Psoas muscle (tissue), 8 donors: ENCODE results near the gene AXDND1. TPM values are rescaled to one million over a fixed set of nuclear protein-coding genes. Genes with fewer than 3 reads are reported as not detected.
"Not testable (repeated sequence)": the region's sequence is repeated elsewhere in the genome, so short reads cannot be mapped to it uniquely, and the experiment has no call there.

Experiments
- ATAC-seq, 4 donors: fragments of 200-7000 bp; cut with Tn5 transposase; one replicate each; pipeline ENCODE4 v1.9.1; 2020; ENCODE audit warnings: moderate library complexity in 3 of 4, mild to moderate bottlenecking in 2 of 4
- DNase-seq, 2 donors: peaks; one replicate each; pipeline ENCODE4 v3.0.0-alpha.2; 2020
- H3K27ac ChIP-seq: fragments of 200-600 bp; one replicate; pipeline ENCODE4 v1.8.0; 2022
- H3K27me3 ChIP-seq, 3 donors: fragments of 200-600 bp in 1 of 3; one replicate each; pipeline versions ENCODE4 v1.6.1 to v1.8.0; 2013 to 2022; ENCODE audit warnings: low read length in 2 of 3, mild to moderate bottlenecking in 2 of 3, moderate library complexity in 1 of 3; ENCODE audit not compliant: insufficient read depth in 3 of 3
- H3K36me3 ChIP-seq, 2 donors: fragments of 200-600 bp in 1 of 2; one replicate each; pipeline versions ENCODE4 v1.6.1 to v1.8.0; 2013 to 2022; ENCODE audit warnings: low read depth in 1 of 2, mild to moderate bottlenecking in 1 of 2, moderate library complexity in 1 of 2; ENCODE audit not compliant: insufficient read depth in 1 of 2
- H3K4me1 ChIP-seq: fragments of 200-600 bp; one replicate; pipeline ENCODE4 v1.8.0; 2022
- H3K4me3 ChIP-seq: fragments of 200-600 bp; one replicate; pipeline ENCODE4 v1.8.0; 2022; ENCODE audit warnings: mild to moderate bottlenecking
- H3K9me3 ChIP-seq: fragments of 200-600 bp; one replicate; pipeline ENCODE4 v1.8.0; 2022
- WGBS, 3 donors: extraction: QIAGEN DNeasy Blood & Tissue Kit; methylation state at CpG; one replicate each; pipeline versions ENCODE4 v1.1.6 to v1.1.7; 2013; 5-methylcytosine and 5-hydroxymethylcytosine counted together
- intact Hi-C, 2 donors: fragments of 100-400 bp; cut with DNase I; formaldehyde crosslinking; loops; one replicate each; pipeline versions ENCODE4 v1.11.0 to v1.14.2; 2022
- polyA plus RNA-seq, 3 donors: library from polyadenylated mRNA; stranded (reverse); fragments of 200-250 nt; gene quantifications; one replicate each; pipeline ENCODE4 v1.2.3, GENCODE V29; 2013
- total RNA-seq, 4 donors: library from RNA; stranded (reverse); fragmentation: NEBNext Ultra II Directional in 2 of 4; extraction: Animal tissue kit (Norgen Biotek cat#: 25700) in 2 of 4; gene quantifications; one replicate each; pipeline versions ENCODE4 v1.2.1 to v1.2.4, GENCODE V29; 2021 to 2023
- TF ChIP-seq, protein P1 (sequence below): fragments of 200-600 bp; IDR thresholded peaks from one replicate; pipeline ENCODE4 v1.8.0; 2022; ENCODE audit warnings: antibody characterized with exemption
- donor health status: healthy with polysubstance abuse.
- donor health status: DM: no; HTN: no; CAD: no; lungs with moderate emphysema.
- donor health status: Bipolar disorder and iron deficiency.
- donor health status: healthy.
- donor health status: DM: yes; HTN: yes; CAD: no.
- donor health status: DM: no; HTN: no; CAD: no.
- donor health status: DM: no; HTN: no; CAD: no.
- donor health status: DM: yes; HTN: yes; CAD: no.

The AXDND1 gene
- total and polyA plus RNA-seq, 7 donors: 0.09 to 0.18 TPM; not detected in 5

GRCh38 chr1:179441501-179441900 is 75.7 kb downstream of the AXDND1 start:
- Histone ChIP-seq H3K27me3 (no peaks in the 10 kb centered on the region), H3K36me3 (no peaks in the 10 kb centered on the region), H3K9me3 (no peaks in the 10 kb centered on the region), H3K4me1 (no peaks in the 10 kb centered on the region), H3K27ac (no peak overlapping the region), H3K4me3 (no peak overlapping the region)
- DNase-seq (no peak), ATAC-seq (no peak)
- TF ChIP-seq, protein P1, sequence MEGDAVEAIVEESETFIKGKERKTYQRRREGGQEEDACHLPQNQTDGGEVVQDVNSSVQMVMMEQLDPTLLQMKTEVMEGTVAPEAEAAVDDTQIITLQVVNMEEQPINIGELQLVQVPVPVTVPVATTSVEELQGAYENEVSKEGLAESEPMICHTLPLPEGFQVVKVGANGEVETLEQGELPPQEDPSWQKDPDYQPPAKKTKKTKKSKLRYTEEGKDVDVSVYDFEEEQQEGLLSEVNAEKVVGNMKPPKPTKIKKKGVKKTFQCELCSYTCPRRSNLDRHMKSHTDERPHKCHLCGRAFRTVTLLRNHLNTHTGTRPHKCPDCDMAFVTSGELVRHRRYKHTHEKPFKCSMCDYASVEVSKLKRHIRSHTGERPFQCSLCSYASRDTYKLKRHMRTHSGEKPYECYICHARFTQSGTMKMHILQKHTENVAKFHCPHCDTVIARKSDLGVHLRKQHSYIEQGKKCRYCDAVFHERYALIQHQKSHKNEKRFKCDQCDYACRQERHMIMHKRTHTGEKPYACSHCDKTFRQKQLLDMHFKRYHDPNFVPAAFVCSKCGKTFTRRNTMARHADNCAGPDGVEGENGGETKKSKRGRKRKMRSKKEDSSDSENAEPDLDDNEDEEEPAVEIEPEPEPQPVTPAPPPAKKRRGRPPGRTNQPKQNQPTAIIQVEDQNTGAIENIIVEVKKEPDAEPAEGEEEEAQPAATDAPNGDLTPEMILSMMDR: no peak
- intact Hi-C loops: no loop called here
- 82 to 90% (median 85%) methylated on average over 6 of the region's 6 CpGs for WGBS, 3 donors

DNA sequence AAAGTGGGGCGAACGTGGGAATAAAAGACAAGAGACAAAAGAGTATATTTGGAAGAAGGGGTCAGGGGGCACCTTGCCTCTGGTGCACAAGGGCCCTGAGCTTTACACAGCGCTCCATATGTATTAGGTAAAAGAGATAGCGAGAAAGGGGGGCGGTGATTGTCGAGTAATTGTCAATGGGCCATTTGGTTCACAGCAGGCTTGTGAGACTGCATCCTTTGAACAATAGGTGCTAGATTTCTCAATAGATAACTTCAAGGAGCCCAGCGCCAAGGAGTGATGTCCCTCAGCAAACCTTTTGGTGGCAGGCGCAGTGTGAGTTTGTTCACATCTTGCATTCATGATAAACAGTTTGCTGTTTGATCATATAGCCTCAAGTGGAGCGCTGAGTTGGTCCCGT is 77.1 kb downstream of the AXDND1 start:
- H3K27me3 ChIP-seq, DNase-seq, intact Hi-C loops, H3K4me1 ChIP-seq, H3K36me3 ChIP-seq, H3K27ac ChIP-seq, H3K9me3 ChIP-seq, H3K4me3 ChIP-seq, ATAC-seq: not testable (repeated sequence)
- 83 to 89% (median 85%) methylated on average over 10 of the region's 10 CpGs for WGBS, 3 donors

- no peak for ATAC-seq
- Histone ChIP-seq H3K4me1 (no peaks in the 10 kb centered on the region), H3K4me3 (no peak overlapping the region), H3K36me3 (no peaks in the 10 kb centered on the region), H3K9me3 (no peaks in the 10 kb centered on the region), H3K27ac (no peak overlapping the region), H3K27me3 (no peaks in the 10 kb centered on the region)
- intact Hi-C loops: no loop called here
- DNase-seq: no peak
- TF ChIP-seq, protein P1: no peak
These were observed 79.8 kb downstream of the AXDND1 start for GRCh38 chr1:179445593-179445992.

- TF ChIP-seq, protein P1: no peak
- no peaks in the 10 kb centered on the region for H3K27me3 ChIP-seq
- no peak overlapping the region for H3K27ac ChIP-seq
- WGBS, 3 donors: 72 to 81% (median 80%) methylated on average over 3 of the region's 3 CpGs
- H3K36me3 ChIP-seq: no peaks in the 10 kb centered on the region
- DNase-seq: no peak
- H3K4me3 ChIP-seq: no peak overlapping the region
- intact Hi-C loops: no loop called here
- no peaks in the 10 kb centered on the region for H3K4me1 ChIP-seq
- ATAC-seq: no peak
- H3K9me3 ChIP-seq: no peaks in the 10 kb centered on the region
These were observed 81.7 kb downstream of the AXDND1 start for GRCh38 chr1:179447489-179447888.

DNA sequence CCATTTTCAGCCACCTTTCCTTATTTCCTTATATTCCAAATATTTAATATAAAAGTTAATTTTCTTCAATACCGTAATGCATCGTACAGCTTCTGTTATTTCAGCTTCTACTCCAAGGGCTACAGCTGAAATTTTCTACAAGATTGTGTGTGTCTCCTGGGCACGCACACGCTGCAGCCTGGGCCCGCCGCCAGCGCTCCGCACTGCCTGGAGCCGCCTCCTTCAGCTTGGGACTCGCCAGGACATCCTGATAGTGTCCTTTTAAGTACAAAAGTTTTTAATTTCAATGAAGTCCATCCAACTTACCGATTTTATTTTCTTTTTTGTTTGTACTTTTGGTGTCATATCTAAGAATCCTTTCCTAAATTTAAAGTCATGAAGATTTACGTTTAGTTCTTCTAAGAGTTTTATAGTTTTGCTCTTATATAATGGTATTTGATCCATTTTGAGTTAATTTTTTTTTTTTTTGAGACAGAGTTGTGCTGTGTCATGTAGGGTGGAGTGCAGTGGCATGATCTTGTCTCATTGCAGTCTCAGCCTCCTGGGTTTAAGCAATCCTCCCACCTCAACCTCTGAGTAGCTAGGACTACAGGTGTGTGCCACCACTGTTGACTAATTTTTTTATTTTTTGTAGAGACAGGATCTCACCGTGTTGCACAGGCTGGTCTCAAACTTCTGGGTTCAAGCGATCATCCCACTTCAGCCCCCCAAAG is 82.8 kb downstream of the AXDND1 start:
- Histone ChIP-seq H3K4me3 (no peak overlapping the region), H3K4me1 (no peaks in the 10 kb centered on the region), H3K36me3 (no peaks in the 10 kb centered on the region), H3K9me3 (no peaks in the 10 kb centered on the region), H3K27ac (no peak overlapping the region), H3K27me3 (no peaks in the 10 kb centered on the region)
- DNase-seq (no peak), ATAC-seq (no peak)
- WGBS, 3 donors: 61 to 69% (median 64%) methylated on average over 14 of the region's 14 CpGs
- intact Hi-C loops: no loop called here
- TF ChIP-seq, protein P1: no peak

- DNase-seq, H3K9me3 ChIP-seq, ATAC-seq, H3K36me3 ChIP-seq, intact Hi-C loops, H3K4me1 ChIP-seq, H3K27me3 ChIP-seq, H3K27ac ChIP-seq, H3K4me3 ChIP-seq: not testable (repeated sequence)
- WGBS, 3 donors: 88 to 96% (median 91%) methylated on average over 2 of the region's 2 CpGs
These were observed 93.9 kb downstream of the AXDND1 start for GRCh38 chr1:179459606-179460206.

- 90 to 92% (median 90%) methylated on average over 11 of the region's 11 CpGs for WGBS, 3 donors
- H3K4me3 ChIP-seq, intact Hi-C loops, H3K27ac ChIP-seq, H3K4me1 ChIP-seq, DNase-seq, H3K27me3 ChIP-seq, H3K9me3 ChIP-seq, ATAC-seq, H3K36me3 ChIP-seq: not testable (repeated sequence)
These were observed 99.9 kb downstream of the AXDND1 start for GRCh38 chr1:179465661-179466060.
